Mesendoderm (in vitro differentiated cells): ENCODE results near the gene TCTN1.
"Not testable (repeated sequence)": the region's sequence is repeated elsewhere in the genome, so short reads cannot be mapped to it uniquely, and the experiment has no call there.

Experiments used
- DNase-seq: peaks from one replicate; pipeline ENCODE4 v3.0.0; 2013
- H2AK5ac ChIP-seq: 2 replicates; pipeline ENCODE4 v1.6.1; 2013; ENCODE audit warnings: low read length, inconsistent platforms
- H2BK120ac ChIP-seq: 2 replicates; pipeline ENCODE4 v1.6.1; 2013; ENCODE audit warnings: low read depth, mild to moderate bottlenecking, low read length, moderate library complexity, mixed read lengths
- H2BK15ac ChIP-seq: replicated peaks from 2 replicates; pipeline ENCODE4 v1.6.1; 2013; ENCODE audit warnings: low read depth, mild to moderate bottlenecking, moderate library complexity
- H2BK5ac ChIP-seq: 2 replicates; pipeline ENCODE4 v1.6.1; 2013; ENCODE audit warnings: low read length, inconsistent platforms
- H3K18ac ChIP-seq: 2 replicates; pipeline ENCODE4 v1.6.1; 2013; ENCODE audit warnings: mild to moderate bottlenecking, low read length, mixed read lengths
- H3K23ac ChIP-seq: one replicate; pipeline ENCODE4 v1.6.1; 2013; ENCODE audit warnings: low read length
- H3K27ac ChIP-seq: 2 replicates; pipeline ENCODE4 v1.5.1; 2013; ENCODE audit warnings: low read depth, mild to moderate bottlenecking, inconsistent platforms, low read length, moderate library complexity
- H3K27me3 ChIP-seq: 2 replicates; pipeline ENCODE4 v1.6.1; 2013; ENCODE audit warnings: low read length, control low read depth, mild to moderate bottlenecking, inconsistent platforms; ENCODE audit not compliant: insufficient read depth, poor library complexity
- H3K36me3 ChIP-seq: 2 replicates; pipeline ENCODE4 v1.6.1; 2013; ENCODE audit warnings: low read length, inconsistent platforms; ENCODE audit not compliant: control insufficient read depth, insufficient read depth
- H3K4ac ChIP-seq: one replicate; pipeline ENCODE4 v1.6.1; 2013; ENCODE audit warnings: low read depth, mild to moderate bottlenecking, low read length, moderate library complexity
- H3K4me1 ChIP-seq: 2 replicates; pipeline ENCODE4 v1.6.1; 2013; ENCODE audit warnings: low read depth, low read length, inconsistent platforms; ENCODE audit not compliant: control insufficient read depth
- H3K4me2 ChIP-seq: 2 replicates; pipeline ENCODE4 v1.6.1; 2013; ENCODE audit warnings: low read length
- H3K4me3 ChIP-seq: 2 replicates; pipeline ENCODE4 v1.5.1; 2013; ENCODE audit warnings: mild to moderate bottlenecking, low read length
- H3K56ac ChIP-seq: one replicate; pipeline ENCODE4 v1.6.1; 2013; ENCODE audit warnings: low read length
- H3K79me1 ChIP-seq: 2 replicates; pipeline ENCODE4 v1.6.1; 2013; ENCODE audit warnings: low read length, inconsistent platforms
- H3K79me2 ChIP-seq: 2 replicates; pipeline ENCODE4 v1.6.1; 2013; ENCODE audit warnings: mild to moderate bottlenecking, low read length; ENCODE audit not compliant: control insufficient read depth, insufficient read depth
- H3K9ac ChIP-seq: 2 replicates; pipeline ENCODE4 v1.6.1; 2013; ENCODE audit warnings: low read length, inconsistent platforms
- H4K5ac ChIP-seq: one replicate; pipeline ENCODE4 v1.6.1; 2013; ENCODE audit warnings: low read length
- H4K8ac ChIP-seq: one replicate; pipeline ENCODE4 v1.6.1; 2013; ENCODE audit warnings: low read depth, mild to moderate bottlenecking, control low read depth, low read length, moderate library complexity
- WGBS: extraction: QIAGEN DNeasy Blood & Tissue Kit; methylation state at CpG from one replicate; pipeline ENCODE4 v1.1.7; 2013; ENCODE audit warnings: low lambda C conversion rate, missing lambda C conversion rate; ENCODE audit not compliant: insufficient coverage; ENCODE audit errors: extremely low coverage; 5-methylcytosine and 5-hydroxymethylcytosine counted together

Gene TCTN1

GRCh38 chr12:110583137-110584059 lies 30.5 kb upstream of the TCTN1 start, which contains the start of gene PPTC7:
TSS of gene PPTC7 (minus strand) at chr12:110583318. CDS start at chr12:110583031, 287 bp downstream.
- Histone ChIP-seq H2AK5ac (no peak within 1 kb of the TSS), H3K4me3 (peak within 1 kb of the TSS; percentile 94), H2BK15ac (no peak within 1 kb of the TSS), H3K4ac (no peak within 1 kb of the TSS), H3K27me3 (no peaks in the 10 kb centered on the region), H3K4me2 (peak within 1 kb of the TSS; percentile 98), H3K18ac (peak within 1 kb of the TSS; percentile 86), H3K56ac (peak within 1 kb of the TSS; percentile 90), H3K36me3 (no peaks in the 10 kb centered on the region), H2BK120ac (no peak within 1 kb of the TSS), H4K8ac (no peak within 1 kb of the TSS), H3K23ac (peak within 1 kb of the TSS; percentile 98), H3K4me1 (no peaks in the 10 kb centered on the region), H4K5ac (no peak within 1 kb of the TSS), H3K27ac (peak within 1 kb of the TSS; percentile 33), H3K79me2 (peaks cover 30% of the 10 kb centered on the region), H2BK5ac (no peak within 1 kb of the TSS), H3K9ac (peak within 1 kb of the TSS; percentile 92), H3K79me1 (peaks cover 8% of the 10 kb centered on the region)
- WGBS: no CpG with 5 or more reads among the region's 52 CpGs
- DNase-seq: peak; percentile 98

DNA sequence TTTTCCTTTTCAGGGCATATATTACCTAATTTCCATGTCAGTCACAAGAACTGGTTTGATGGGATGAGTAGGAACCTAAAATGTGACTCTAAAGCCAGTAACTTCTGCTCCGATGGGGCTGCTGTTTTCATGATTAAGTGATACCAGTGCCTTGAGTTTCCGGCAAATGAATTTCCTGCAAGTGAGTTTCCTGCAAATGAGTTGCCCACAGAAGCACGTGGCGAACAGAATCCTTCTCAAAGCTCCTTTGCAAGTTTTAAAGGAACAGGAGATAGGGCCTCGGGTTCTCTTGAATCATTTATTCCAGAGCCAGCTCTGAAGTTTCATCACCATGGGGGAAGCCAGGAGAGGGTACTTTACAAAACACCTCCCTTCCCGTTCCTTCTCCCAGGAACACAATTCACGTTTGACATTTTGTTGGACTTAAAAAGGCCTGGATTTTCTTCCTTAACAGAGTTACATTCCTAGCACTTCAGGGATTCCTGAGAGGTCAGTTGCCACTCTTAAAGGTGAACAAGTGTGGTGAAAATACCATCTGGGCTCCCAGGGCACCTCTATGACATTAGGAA lies 28.6 kb upstream of the TCTN1 start:
- Histone ChIP-seq H3K4me2 (no peak overlapping the region), H3K36me3 (no peaks in the 10 kb centered on the region), H3K4me1 (no peaks in the 10 kb centered on the region), H2BK120ac (no peak overlapping the region), H4K8ac (no peak overlapping the region), H2BK15ac (no peak overlapping the region), H2BK5ac (no peak overlapping the region), H3K79me1 (peaks cover 3% of the 10 kb centered on the region), H3K27me3 (no peaks in the 10 kb centered on the region), H3K23ac (no peak overlapping the region), H3K4ac (no peak overlapping the region), H3K56ac (no peak overlapping the region), H3K4me3 (no peak overlapping the region), H4K5ac (peak overlapping the region; percentile 56), H3K79me2 (peaks cover 19% of the 10 kb centered on the region), H3K9ac (no peak overlapping the region), H3K27ac (no peak overlapping the region), H3K18ac (no peak overlapping the region), H2AK5ac (no peak overlapping the region)
- no CpG with 5 or more reads among the region's 7 CpGs for WGBS
- DNase-seq: peak; percentile 26

GRCh38 chr12:110587102-110587501 lies 26.8 kb upstream of the TCTN1 start:
- H3K56ac ChIP-seq, H3K36me3 ChIP-seq, H2AK5ac ChIP-seq, H3K9ac ChIP-seq, DNase-seq, H4K8ac ChIP-seq, H3K27me3 ChIP-seq, H2BK15ac ChIP-seq, H3K18ac ChIP-seq, H3K79me1 ChIP-seq, H3K4me1 ChIP-seq, H3K4me3 ChIP-seq, H3K4ac ChIP-seq, H3K79me2 ChIP-seq, H3K23ac ChIP-seq, H2BK120ac ChIP-seq, H2BK5ac ChIP-seq, H3K4me2 ChIP-seq, H4K5ac ChIP-seq, H3K27ac ChIP-seq: not testable (repeated sequence)
- no CpG with 5 or more reads among the region's 2 CpGs for WGBS

DNA sequence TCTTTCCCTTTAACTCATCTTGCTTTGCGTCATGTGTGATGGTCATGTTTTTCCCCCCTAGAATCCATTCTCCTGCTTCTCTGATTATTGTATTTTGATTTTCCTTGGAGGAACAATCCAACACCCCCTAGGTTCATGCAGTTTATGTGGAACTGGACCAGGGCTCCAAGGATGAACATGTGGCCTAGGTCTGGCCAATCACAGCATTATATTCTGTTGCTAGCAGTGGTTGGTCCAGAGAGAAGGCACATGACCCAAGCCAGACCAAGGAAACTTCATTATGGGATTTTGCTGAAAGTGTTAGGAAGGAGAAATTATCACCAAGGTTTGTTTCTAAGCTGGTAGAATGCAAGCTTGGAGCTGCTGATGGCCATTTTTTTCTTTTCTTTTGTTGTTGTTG lies 23.9 kb upstream of the TCTN1 start:
- H3K18ac ChIP-seq: no peak overlapping the region
- H3K23ac ChIP-seq: no peak overlapping the region
- no peaks in the 10 kb centered on the region for H3K4me1 ChIP-seq

DNA sequence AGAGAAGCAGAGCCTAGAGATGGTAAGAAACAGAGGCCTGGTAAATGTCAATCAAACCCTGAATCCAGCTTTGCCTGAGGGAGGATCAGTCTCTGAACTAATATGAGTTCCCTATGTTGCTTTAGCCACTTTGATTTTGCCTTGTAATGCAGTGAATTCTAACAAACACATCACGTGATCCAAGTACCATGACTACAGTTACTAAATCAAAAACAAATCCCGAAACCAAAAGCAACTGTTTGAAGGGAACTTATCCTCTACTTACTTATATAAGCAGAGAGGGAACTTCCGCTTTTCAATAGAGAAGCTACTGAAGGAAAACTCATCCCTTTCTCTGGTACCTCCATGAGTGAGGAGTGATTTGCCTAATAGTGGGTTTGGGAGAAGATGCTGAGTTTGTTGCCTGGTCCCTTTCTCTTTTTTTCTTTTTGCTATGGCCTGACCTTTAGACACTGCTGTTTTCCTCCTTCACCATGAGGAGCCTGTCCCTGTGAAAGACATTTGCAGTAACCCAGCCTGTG lies 23.1 kb upstream of the TCTN1 start:
- no peak overlapping the region for H2BK15ac ChIP-seq
- no peaks in the 10 kb centered on the region for H3K79me2 ChIP-seq
- no peaks in the 10 kb centered on the region for H3K27me3 ChIP-seq
- H3K79me1 ChIP-seq: no peaks in the 10 kb centered on the region
- H3K18ac ChIP-seq: no peak overlapping the region
- H2AK5ac ChIP-seq: no peak overlapping the region
- no CpG with 5 or more reads among the region's 3 CpGs for WGBS
- no peak overlapping the region for H3K9ac ChIP-seq
- DNase-seq: no peak
- no peak overlapping the region for H3K4ac ChIP-seq
- H3K23ac ChIP-seq: no peak overlapping the region
- H4K5ac ChIP-seq: no peak overlapping the region
- H2BK120ac ChIP-seq: no peak overlapping the region
- H3K4me3 ChIP-seq: no peak overlapping the region
- H3K27ac ChIP-seq: no peak overlapping the region
- H3K4me2 ChIP-seq: no peak overlapping the region
- no peak overlapping the region for H2BK5ac ChIP-seq
- H3K4me1 ChIP-seq: no peaks in the 10 kb centered on the region
- no peaks in the 10 kb centered on the region for H3K36me3 ChIP-seq
- H3K56ac ChIP-seq: no peak overlapping the region
- no peak overlapping the region for H4K8ac ChIP-seq

More for the DNA sequence above, 23.9 kb upstream of the TCTN1 start:
- H3K27me3 ChIP-seq: no peaks in the 10 kb centered on the region
- no peak overlapping the region for H2BK15ac ChIP-seq
- no peak overlapping the region for H2BK120ac ChIP-seq
- DNase-seq: no peak
- H3K4me3 ChIP-seq: no peak overlapping the region
- no peak overlapping the region for H4K8ac ChIP-seq
- no peak overlapping the region for H3K4me2 ChIP-seq
- no peaks in the 10 kb centered on the region for H3K79me2 ChIP-seq
- H3K4ac ChIP-seq: no peak overlapping the region
- H4K5ac ChIP-seq: no peak overlapping the region
- no CpG with 5 or more reads among the region's 1 CpG for WGBS
- H3K56ac ChIP-seq: no peak overlapping the region
- H3K36me3 ChIP-seq: no peaks in the 10 kb centered on the region
- no peaks in the 10 kb centered on the region for H3K79me1 ChIP-seq
- no peak overlapping the region for H3K9ac ChIP-seq
- H2BK5ac ChIP-seq: no peak overlapping the region
- H2AK5ac ChIP-seq: no peak overlapping the region
- no peak overlapping the region for H3K27ac ChIP-seq
